ENCODE data around the gene ARL10.

Gene ARL10

GRCh38 chr5:176342766-176343458 lies 22.4 kb upstream of the ARL10 start:
- TF ChIP-seq, protein P1, sequence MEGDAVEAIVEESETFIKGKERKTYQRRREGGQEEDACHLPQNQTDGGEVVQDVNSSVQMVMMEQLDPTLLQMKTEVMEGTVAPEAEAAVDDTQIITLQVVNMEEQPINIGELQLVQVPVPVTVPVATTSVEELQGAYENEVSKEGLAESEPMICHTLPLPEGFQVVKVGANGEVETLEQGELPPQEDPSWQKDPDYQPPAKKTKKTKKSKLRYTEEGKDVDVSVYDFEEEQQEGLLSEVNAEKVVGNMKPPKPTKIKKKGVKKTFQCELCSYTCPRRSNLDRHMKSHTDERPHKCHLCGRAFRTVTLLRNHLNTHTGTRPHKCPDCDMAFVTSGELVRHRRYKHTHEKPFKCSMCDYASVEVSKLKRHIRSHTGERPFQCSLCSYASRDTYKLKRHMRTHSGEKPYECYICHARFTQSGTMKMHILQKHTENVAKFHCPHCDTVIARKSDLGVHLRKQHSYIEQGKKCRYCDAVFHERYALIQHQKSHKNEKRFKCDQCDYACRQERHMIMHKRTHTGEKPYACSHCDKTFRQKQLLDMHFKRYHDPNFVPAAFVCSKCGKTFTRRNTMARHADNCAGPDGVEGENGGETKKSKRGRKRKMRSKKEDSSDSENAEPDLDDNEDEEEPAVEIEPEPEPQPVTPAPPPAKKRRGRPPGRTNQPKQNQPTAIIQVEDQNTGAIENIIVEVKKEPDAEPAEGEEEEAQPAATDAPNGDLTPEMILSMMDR (IDR thresholded peaks at IDR 0.05; ENCODE audit: borderline replicate concordance, extremely low read depth, low read length, poor library complexity, severe bottlenecking), result no peak
- TF ChIP-seq EZH2 (IDR thresholded peaks at IDR 0.05; ENCODE audit: borderline replicate concordance, low read depth, low read length, severe bottlenecking), result no peak
- H4K20me1 ChIP-seq (ENCODE audit: insufficient read depth, low read length), result no peaks in the 10 kb centered on the region
- ATAC-seq (ENCODE audit: insufficient read depth, low read depth), result no peak
- no peaks in the 10 kb centered on the region for H3K79me2 ChIP-seq (ENCODE audit: insufficient read depth, low read length)
- H3K27me3 ChIP-seq (ENCODE audit: insufficient read depth, low read length, poor library complexity), result no peaks in the 10 kb centered on the region
- H3K4me1 ChIP-seq (ENCODE audit: insufficient read depth, low read length), result no peaks in the 10 kb centered on the region
- H3K4me3 ChIP-seq (ENCODE audit: low read depth in 1 of 2, low read length in 2 of 2), result no peak overlapping the region
- no peak for DNase-seq
- no peak overlapping the region for H3K9ac ChIP-seq (ENCODE audit: low read depth, low read length)
- peaks cover 42% of the 10 kb centered on the region for H3K36me3 ChIP-seq (ENCODE audit: insufficient read depth, low read length)
- no peak overlapping the region for H2AFZ ChIP-seq (ENCODE audit: low read depth, low read length)
- H3K4me2 ChIP-seq (ENCODE audit: insufficient read depth, low read length), result no peak overlapping the region
- no peak overlapping the region for H3K27ac ChIP-seq (ENCODE audit: low read length)
- H3K9me3 ChIP-seq (ENCODE audit: insufficient read depth, low read length, severe bottlenecking), result no peaks in the 10 kb centered on the region

DNA sequence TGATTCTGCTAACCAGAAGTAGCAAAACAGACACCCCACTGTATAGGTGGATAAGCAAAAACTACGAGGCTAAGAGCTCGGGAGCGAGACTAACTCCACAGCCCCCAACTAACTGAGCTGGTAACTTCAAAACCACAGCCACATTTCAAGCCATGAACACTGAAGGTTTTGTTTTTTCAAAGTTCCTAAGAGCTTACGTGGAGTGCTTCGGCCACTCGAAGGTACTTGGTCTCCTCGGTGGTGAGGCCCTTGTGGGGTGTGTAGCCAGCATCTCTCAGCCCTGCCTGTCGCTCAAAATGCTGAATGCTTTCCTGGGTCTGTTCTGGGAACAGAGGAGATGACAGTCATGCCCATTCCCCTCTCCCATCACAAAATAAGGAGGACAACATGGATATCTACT lies 14.9 kb upstream of the ARL10 start:
- Histone ChIP-seq H3K79me2 (ENCODE audit: insufficient read depth, low read length) (peaks cover 41% of the 10 kb centered on the region), H3K4me3 (ENCODE audit: low read depth in 1 of 2, low read length in 2 of 2) (no peak overlapping the region), H2AFZ (ENCODE audit: low read depth, low read length) (no peak overlapping the region), H4K20me1 (ENCODE audit: insufficient read depth, low read length) (peaks cover 38% of the 10 kb centered on the region), H3K4me2 (ENCODE audit: insufficient read depth, low read length) (no peak overlapping the region), H3K27ac (ENCODE audit: low read length) (no peak overlapping the region), H3K36me3 (ENCODE audit: insufficient read depth, low read length) (peaks cover 93% of the 10 kb centered on the region), H3K4me1 (ENCODE audit: insufficient read depth, low read length) (no peaks in the 10 kb centered on the region), H3K27me3 (ENCODE audit: insufficient read depth, low read length, poor library complexity) (no peaks in the 10 kb centered on the region), H3K9me3 (ENCODE audit: insufficient read depth, low read length, severe bottlenecking) (no peaks in the 10 kb centered on the region), H3K9ac (ENCODE audit: low read depth, low read length) (no peak overlapping the region)
- no peak for DNase-seq
- no peak for ATAC-seq (ENCODE audit: insufficient read depth, low read depth)
- TF ChIP-seq, protein P1 (IDR thresholded peaks at IDR 0.05; ENCODE audit: borderline replicate concordance, extremely low read depth, low read length, poor library complexity, severe bottlenecking), result no peak
- TF ChIP-seq EZH2 (IDR thresholded peaks at IDR 0.05; ENCODE audit: borderline replicate concordance, low read depth, low read length, severe bottlenecking), result no peak

GRCh38 chr5:176352116-176352878 lies 13.0 kb upstream of the ARL10 start:
- H3K9ac ChIP-seq (ENCODE audit: low read depth, low read length), result no peak overlapping the region
- H3K4me1 ChIP-seq (ENCODE audit: insufficient read depth, low read length), result no peaks in the 10 kb centered on the region
- no peaks in the 10 kb centered on the region for H3K27me3 ChIP-seq (ENCODE audit: insufficient read depth, low read length, poor library complexity)
- H3K9me3 ChIP-seq (ENCODE audit: insufficient read depth, low read length, severe bottlenecking), result no peaks in the 10 kb centered on the region
- TF ChIP-seq, protein P1 (IDR thresholded peaks at IDR 0.05; ENCODE audit: borderline replicate concordance, extremely low read depth, low read length, poor library complexity, severe bottlenecking), result no peak
- TF ChIP-seq EZH2 (IDR thresholded peaks at IDR 0.05; ENCODE audit: borderline replicate concordance, low read depth, low read length, severe bottlenecking), result no peak
- DNase-seq (no peak), ATAC-seq (ENCODE audit: insufficient read depth, low read depth) (no peak)
- no peak overlapping the region for H2AFZ ChIP-seq (ENCODE audit: low read depth, low read length)
- peaks cover 60% of the 10 kb centered on the region for H3K79me2 ChIP-seq (ENCODE audit: insufficient read depth, low read length)
- H3K36me3 ChIP-seq (ENCODE audit: insufficient read depth, low read length), result peaks cover 93% of the 10 kb centered on the region
- H3K27ac ChIP-seq (ENCODE audit: low read length), result no peak overlapping the region
- H3K4me3 ChIP-seq (ENCODE audit: low read depth in 1 of 2, low read length in 2 of 2), result no peak overlapping the region
- peaks cover 50% of the 10 kb centered on the region for H4K20me1 ChIP-seq (ENCODE audit: insufficient read depth, low read length)
- H3K4me2 ChIP-seq (ENCODE audit: insufficient read depth, low read length), result no peak overlapping the region

All from DND-41 (cell line).